ENCODE data around the gene AHNAK2. TPM values are rescaled to one million over a fixed set of nuclear protein-coding genes. Genes with fewer than 3 reads are reported as not detected.

The AHNAK2 gene
- total RNA-seq, 2 experiments from 2014 or later, result 0.06 TPM

DNA sequence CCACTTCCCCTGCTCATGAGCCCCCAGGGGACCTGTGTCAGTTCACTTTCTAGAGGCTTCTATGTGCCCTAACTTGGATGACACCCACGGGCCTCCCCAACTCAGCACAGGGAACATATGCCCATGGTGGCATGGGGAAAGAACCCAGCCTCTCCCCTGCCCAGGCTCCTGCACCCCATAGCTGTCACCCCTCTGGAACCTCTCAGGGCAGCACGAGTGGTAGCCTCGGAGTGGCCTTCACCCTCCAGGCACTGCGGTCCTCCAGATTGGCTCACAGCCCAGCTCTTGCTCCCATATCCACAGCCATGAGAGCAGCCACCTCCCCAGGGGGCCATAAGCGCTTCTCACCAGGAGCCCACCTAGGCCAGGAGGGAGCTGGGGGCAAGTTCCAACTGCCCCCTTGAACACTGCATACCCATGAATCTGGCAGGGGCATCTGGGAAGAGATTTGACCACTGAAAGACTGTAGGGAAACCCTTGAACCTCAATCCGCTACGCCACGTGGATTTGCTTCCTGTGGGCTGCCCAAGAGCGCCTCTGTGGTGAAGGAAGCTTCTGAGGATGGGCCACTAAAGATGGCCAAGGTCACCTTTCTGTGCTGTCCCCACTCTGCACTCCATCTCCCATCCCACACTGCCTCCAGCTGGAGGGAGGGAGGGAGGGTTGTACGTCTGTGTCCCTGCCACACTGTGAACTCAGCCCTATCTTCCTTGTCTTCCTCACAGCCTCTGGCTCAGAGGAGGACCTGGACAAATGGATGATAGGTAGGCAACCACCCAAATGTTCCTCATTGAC is 41.6 kb downstream of the AHNAK2 start:
- Mint-ChIP-seq H3K4me1 (peaks cover 2% of the 10 kb centered on the region), H3K9me3 (no peaks in the 10 kb centered on the region), H3K4me3 (no peak overlapping the region), H3K36me3 (no peaks in the 10 kb centered on the region), H3K27ac (no peak overlapping the region), H3K27me3 (peaks cover 39% of the 10 kb centered on the region)
- POLR2A ChIA-PET, result no interaction called here
- no peak for DNase-seq
- ATAC-seq (ENCODE audit: low read depth), result no peak

GRCh38 chr14:104935955-104936354 is 42.2 kb downstream of the AHNAK2 start:
- Mint-ChIP-seq H3K9me3 (no peaks in the 10 kb centered on the region), H3K36me3 (no peaks in the 10 kb centered on the region), H3K4me3 (no peak overlapping the region), H3K4me1 (peaks cover 2% of the 10 kb centered on the region), H3K27me3 (peaks cover 39% of the 10 kb centered on the region), H3K27ac (no peak overlapping the region)
- POLR2A ChIA-PET, result no interaction called here
- ATAC-seq (ENCODE audit: low read depth) (no peak), DNase-seq (peak; percentile 26)

DNA sequence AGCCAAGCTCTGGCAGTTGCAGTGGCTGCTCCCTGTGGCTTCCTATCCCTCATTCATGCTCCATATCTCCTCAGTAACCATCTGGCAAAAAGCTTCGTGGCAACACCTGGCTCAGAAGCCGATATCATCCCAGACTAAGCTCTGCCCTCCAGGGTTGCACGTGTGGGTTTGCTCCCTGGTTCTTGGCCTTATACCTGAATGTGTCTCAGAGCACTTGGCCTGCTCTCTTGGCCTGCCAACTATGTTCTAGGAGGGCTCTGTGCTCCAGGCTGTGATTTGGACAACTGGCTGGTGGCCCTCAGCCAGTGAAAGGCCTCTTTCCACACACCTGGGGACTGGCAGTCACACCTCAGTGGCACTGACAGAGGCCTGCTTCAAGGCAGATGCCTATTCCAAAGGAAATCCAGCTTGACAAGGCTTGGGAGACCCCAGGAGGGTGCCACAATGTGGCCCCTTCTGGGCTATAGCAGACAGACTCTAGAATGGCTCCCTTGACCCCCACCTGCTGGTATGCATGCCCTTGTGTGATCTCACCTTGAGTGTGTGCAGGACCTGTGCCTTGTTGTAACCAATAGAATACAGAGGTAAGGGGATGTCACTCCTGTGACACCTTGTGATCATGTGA is 43.0 kb downstream of the AHNAK2 start:
- Mint-ChIP-seq H3K36me3 (no peaks in the 10 kb centered on the region), H3K9me3 (no peaks in the 10 kb centered on the region), H3K4me3 (no peak overlapping the region), H3K4me1 (peaks cover 2% of the 10 kb centered on the region), H3K27ac (no peak overlapping the region), H3K27me3 (peaks cover 38% of the 10 kb centered on the region)
- POLR2A ChIA-PET, result no interaction called here
- DNase-seq (peak; percentile 31), ATAC-seq (ENCODE audit: low read depth) (no peak)

DNA sequence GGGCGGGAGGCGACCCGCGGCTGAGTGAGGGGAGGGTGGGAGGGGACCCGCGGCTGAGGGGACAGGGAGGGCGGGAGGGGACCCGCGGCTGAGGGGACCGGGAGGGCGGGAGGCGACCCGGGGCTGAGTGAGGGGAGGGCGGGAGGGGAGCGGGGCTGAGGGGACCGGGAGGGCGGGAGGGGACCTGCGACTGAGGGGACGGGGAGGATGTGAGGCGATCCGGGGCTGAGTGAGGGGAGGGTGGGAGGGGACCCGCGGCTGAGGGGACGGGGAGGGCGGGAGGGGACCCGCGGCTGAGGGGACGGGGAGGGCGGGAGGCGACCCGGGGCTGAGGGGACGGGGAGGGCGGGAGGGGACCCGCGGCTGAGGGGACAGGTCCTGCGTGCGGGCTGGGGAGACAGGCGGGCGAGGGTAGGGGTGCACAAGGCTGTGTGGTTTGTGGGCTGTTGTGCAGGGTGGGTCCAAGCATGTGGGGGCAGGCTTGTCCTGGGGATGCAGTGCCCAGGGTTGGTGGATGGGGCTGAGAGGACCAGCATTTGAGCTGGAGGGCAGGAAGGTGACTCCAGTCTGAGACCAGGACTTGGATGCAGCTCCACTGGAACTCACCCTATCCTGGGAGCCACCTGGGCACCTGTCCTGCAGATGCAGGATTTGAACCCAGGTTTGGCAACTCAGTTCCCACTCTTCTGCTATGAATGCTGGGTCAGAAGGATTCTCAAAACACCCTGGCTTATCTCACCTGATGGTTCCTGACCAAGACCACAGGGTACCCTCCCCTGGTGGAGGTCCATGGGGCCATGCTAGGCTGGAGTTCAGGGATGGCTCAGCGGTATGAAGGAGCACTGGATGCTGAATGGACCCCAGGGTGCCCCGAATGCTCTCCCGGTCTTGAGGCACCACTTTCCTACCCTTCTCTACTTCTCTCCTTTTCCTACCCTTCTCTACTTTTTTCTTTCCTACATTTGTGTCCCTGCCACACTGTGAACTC is 44.1 kb downstream of the AHNAK2 start:
- Mint-ChIP-seq H3K36me3 (no peaks in the 10 kb centered on the region), H3K4me3 (peak overlapping the region; percentile 43), H3K27me3 (peaks cover 32% of the 10 kb centered on the region), H3K9me3 (no peaks in the 10 kb centered on the region), H3K4me1 (peaks cover 2% of the 10 kb centered on the region), H3K27ac (no peak overlapping the region)
- DNase-seq (peak; percentile 31), ATAC-seq (ENCODE audit: low read depth) (no peak)
- POLR2A ChIA-PET, result no interaction called here

DNA sequence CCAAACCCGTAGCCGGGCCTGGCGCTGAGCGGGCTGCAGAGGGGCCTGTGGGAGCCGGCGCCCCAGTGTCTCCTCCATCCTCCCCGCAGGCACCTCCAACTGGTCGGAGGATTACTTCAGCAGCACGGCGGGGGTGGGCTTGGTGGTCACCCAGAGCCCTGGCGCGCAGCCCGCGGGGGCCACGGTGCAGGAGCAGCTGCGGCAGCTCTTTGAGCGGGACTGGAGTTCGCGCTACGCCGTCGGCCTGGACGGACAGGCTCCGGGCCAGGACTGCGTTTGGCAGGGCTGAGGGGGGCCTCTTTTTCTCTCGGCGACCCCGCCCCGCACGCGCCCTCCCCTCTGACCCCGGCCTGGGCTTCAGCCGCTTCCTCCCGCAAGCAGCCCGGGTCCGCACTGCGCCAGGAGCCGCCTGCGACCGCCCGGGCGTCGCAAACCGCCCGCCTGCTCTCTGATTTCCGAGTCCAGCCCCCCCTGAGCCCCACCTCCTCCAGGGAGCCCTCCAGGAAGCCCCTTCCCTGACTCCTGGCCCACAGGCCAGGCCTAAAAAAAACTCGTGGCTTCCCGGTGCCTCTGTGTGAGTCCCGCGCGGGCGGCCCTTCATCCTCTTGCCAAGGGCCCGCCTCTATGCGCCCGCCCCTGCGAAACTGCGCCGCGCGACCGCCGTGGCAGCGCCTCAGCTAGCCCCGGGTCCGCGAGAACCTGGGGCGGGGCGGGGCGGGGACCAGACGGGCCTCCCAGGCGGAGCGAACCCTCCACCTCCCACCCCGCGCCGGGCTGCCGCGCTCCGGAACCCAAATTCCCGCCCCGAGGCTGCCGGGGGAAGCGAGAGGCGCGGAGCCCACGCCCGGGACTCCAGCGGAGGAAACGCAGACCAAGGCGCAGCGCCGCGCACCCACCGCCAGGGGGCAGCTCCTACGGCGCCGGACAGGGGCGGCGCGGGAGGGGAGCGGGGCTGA is 45.2 kb downstream of the AHNAK2 start:
- peak; percentile 93 for DNase-seq
- POLR2A ChIA-PET, result no interaction called here
- Mint-ChIP-seq H3K4me3 (peak overlapping the region; percentile 67), H3K27me3 (peaks cover 24% of the 10 kb centered on the region), H3K4me1 (peaks cover 2% of the 10 kb centered on the region), H3K27ac (no peak overlapping the region), H3K36me3 (no peaks in the 10 kb centered on the region), H3K9me3 (no peaks in the 10 kb centered on the region)
- ATAC-seq (ENCODE audit: low read depth), result peak; percentile 82

- peaks cover 19% of the 10 kb centered on the region for H3K27me3 Mint-ChIP-seq
- H3K4me3 Mint-ChIP-seq, result no peak overlapping the region
- peaks cover 2% of the 10 kb centered on the region for H3K4me1 Mint-ChIP-seq
- no peaks in the 10 kb centered on the region for H3K9me3 Mint-ChIP-seq
- DNase-seq (peak; percentile 29), ATAC-seq (ENCODE audit: low read depth) (no peak)
- H3K27ac Mint-ChIP-seq, result no peak overlapping the region
- no peaks in the 10 kb centered on the region for H3K36me3 Mint-ChIP-seq
- POLR2A ChIA-PET, result no interaction called here
Observed at GRCh38 chr14:104931771-104932675, 46.2 kb downstream of the AHNAK2 start.

DNA sequence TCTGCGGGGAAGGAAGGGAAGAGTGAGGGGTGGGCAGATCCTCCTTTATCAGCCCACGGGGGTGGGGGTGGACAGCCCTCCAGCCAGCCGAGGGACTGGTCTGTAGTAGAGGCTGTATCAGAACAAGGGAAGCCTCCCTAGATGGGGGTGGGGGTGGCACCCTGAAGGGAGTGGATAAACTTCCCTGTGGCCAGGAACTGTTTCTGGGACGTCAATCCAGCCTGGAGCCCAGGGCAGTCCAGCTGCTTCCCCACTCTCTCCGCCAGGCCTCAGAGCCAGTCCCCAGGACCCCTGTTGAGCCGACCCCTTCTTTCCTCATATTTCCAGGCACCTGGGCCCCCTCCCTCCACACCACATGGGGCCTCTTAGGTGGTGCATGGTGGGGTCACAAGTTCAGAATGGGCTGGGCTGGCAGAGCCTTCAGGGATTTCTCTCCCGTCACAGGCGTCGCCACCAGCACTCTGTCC is 46.8 kb downstream of the AHNAK2 start:
- no peak for DNase-seq
- H3K27ac Mint-ChIP-seq, result no peak overlapping the region
- H3K9me3 Mint-ChIP-seq, result no peaks in the 10 kb centered on the region

DNA sequence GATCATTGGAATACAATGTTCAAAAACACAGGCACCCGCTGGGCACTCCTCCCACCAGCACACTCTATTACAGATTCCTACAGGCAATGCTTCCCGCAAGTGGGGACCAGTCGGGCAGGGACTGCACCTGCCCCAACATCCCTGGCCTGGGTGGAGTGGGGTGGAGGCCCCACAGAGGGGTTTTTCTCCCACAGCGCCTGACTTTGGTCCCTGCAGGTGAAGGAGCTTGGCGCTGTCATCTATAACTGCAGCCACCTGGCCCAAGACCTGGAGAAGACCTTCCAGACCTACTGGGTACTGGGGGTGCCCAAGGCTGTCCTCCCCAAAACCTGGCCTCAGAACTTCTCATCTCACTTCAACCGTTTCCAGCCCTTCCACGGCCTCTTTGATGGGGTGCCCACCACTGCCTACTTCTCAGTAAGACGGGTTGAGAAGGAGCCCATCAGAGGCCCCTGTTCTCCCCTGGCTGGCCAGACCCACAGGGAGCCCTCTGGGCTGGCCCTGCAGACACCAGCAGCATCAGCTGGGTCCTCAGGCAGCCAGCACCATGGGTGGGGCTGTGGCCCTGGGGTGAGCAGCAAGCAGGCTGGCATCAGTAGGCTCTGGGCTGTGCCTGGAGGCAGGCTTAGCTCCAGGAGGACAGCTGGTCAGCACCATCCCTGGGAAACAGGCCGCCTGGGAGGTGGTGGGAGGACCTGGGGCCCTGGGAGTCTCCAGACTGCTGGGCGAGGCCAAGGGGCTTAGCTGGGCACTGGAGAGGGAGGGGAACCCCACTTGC is 47.5 kb downstream of the AHNAK2 start:
- H3K9me3 Mint-ChIP-seq, result no peaks in the 10 kb centered on the region
- ATAC-seq (ENCODE audit: low read depth) (no peak), DNase-seq (peak; percentile 35)
- H3K4me1 Mint-ChIP-seq, result peaks cover 2% of the 10 kb centered on the region
- peaks cover 18% of the 10 kb centered on the region for H3K27me3 Mint-ChIP-seq
- H3K36me3 Mint-ChIP-seq, result no peaks in the 10 kb centered on the region
- H3K4me3 Mint-ChIP-seq, result no peak overlapping the region
- POLR2A ChIA-PET, result no interaction called here
- H3K27ac Mint-ChIP-seq, result no peak overlapping the region

More for the DNA sequence above, 46.8 kb downstream of the AHNAK2 start:
- ATAC-seq (ENCODE audit: low read depth), result no peak
- POLR2A ChIA-PET, result no interaction called here
- peaks cover 19% of the 10 kb centered on the region for H3K27me3 Mint-ChIP-seq
- peaks cover 2% of the 10 kb centered on the region for H3K4me1 Mint-ChIP-seq
- H3K4me3 Mint-ChIP-seq, result no peak overlapping the region
- H3K36me3 Mint-ChIP-seq, result no peaks in the 10 kb centered on the region

DNA sequence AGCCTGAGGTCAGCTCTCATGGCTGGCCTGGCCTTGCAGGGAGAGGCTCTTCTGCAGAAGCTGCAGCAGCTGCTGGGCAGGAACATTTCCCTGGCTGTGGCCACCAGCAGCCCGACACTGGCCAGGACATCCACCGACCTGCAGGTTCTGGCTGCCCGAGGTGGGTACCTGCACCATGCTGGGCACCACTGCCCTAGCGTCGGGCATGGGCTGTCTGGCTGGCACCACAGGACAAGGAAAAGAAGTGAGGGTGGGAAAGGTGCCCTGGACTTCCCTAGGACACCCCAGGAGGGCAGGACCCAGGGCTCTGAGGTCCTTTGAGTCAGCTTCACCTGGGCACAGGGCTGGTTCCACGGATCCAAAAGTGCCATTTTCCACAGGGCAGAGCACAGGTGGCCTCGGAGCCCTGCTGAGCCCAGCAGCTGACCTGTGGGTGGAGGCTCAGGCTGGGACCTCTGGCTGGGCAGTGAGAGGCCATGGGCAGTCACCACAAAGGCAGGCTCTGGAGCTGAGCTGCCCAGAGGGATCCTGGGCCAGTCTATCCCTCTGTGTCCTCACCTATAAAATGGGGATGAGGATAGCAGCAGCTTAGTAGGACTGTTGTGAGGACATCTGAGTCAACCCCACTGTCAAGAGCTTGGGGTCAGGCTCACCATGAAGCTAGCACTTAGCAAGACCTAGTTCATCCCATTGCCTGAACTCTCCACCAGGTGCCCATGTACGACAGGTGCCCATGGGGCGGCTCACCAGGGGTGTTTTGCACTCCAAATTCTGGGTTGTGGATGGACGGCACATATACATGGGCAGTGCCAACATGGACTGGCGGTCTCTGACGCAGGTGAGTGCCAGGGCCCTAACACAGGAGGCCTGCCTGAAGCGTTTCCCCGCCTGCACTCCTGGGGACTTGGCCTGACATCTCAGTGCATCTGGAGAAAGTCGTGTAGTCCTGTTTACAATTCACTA is 48.6 kb downstream of the AHNAK2 start:
- Mint-ChIP-seq H3K4me3 (no peak overlapping the region), H3K27ac (no peak overlapping the region), H3K9me3 (no peaks in the 10 kb centered on the region), H3K4me1 (peaks cover under 1% of the 10 kb centered on the region), H3K36me3 (no peaks in the 10 kb centered on the region), H3K27me3 (peaks cover 7% of the 10 kb centered on the region)
- POLR2A ChIA-PET, result no interaction called here
- no peak for DNase-seq
- no peak for ATAC-seq (ENCODE audit: low read depth)

DNA sequence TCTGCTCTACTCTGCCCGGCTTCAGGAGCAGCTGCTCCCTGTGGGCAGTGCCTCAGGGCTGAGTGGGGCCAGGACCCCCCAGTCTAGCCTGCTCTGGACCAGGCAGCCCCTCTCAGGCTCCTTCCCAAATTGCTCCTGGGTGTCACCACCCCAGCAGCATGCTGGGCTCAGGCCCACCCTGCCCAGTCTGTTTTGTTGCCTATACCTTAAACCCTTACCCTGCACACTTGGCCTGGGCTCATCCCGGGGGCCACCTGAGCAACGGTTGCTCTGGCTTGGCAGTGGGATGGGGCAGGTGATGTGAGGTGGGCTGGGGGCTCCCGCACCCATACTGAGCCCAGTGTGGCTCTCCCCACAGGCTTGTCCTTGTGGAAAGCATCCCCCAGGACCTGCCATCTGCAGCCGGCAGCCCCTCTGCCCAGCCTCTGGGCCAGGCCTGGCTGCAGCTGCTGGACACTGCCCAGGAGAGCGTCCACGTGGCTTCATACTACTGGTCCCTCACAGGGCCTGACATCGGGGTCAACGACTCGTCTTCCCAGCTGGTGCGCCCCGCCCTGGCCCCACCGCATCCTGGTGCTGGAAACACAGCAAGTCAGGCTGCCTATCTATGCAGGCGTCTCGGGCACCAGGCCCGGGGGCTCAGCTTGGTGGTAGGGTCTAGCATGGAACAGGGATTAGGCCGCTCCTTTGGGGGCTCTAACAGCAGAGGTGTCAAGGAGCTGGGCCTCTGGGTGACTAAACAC is 49.6 kb downstream of the AHNAK2 start:
- ATAC-seq (ENCODE audit: low read depth) (no peak), DNase-seq (no peak)
- H3K27me3 Mint-ChIP-seq, result no peaks in the 10 kb centered on the region
- peaks cover 4% of the 10 kb centered on the region for H3K9me3 Mint-ChIP-seq
- no peaks in the 10 kb centered on the region for H3K36me3 Mint-ChIP-seq
- H3K27ac Mint-ChIP-seq, result no peak overlapping the region
- POLR2A ChIA-PET, result no interaction called here
- H3K4me1 Mint-ChIP-seq, result no peaks in the 10 kb centered on the region
- no peak overlapping the region for H3K4me3 Mint-ChIP-seq

Data from activated naive CD8-positive, alpha-beta T cell treated with anti-CD3 and anti-CD28 coated beads, Interleukin-2, amount 10 ng/mL, durations not matched to agents 7 days and 5 days (primary cell).